Measurements from ENCODE around the gene MGAT4C.
"Not testable (repeated sequence)": the region's sequence is repeated elsewhere in the genome, so short reads cannot be mapped to it uniquely, and the experiment has no call there.

MGAT4C gene

GRCh38 chr12:86122846-86123468 is 133.2 kb downstream of the MGAT4C start:
- DNase-seq = no peak

GRCh38 chr12:86118161-86118560 is 138.0 kb downstream of the MGAT4C start:
- DNase-seq = no peak

- DNase-seq = no peak
Observed at GRCh38 chr12:86117711-86118110, 138.5 kb downstream of the MGAT4C start.

GRCh38 chr12:86104087-86104486 is 152.1 kb downstream of the MGAT4C start:
- DNase-seq = no peak

GRCh38 chr12:86097161-86097560 is 159.0 kb downstream of the MGAT4C start:
- no peak for DNase-seq

- DNase-seq = peak; percentile 33
Observed at GRCh38 chr12:86091681-86092080, 164.5 kb downstream of the MGAT4C start.

GRCh38 chr12:86081843-86082242 is 174.3 kb downstream of the MGAT4C start:
- no peak for DNase-seq

GRCh38 chr12:86059052-86059451 is 197.1 kb downstream of the MGAT4C start:
- not testable (repeated sequence) for DNase-seq

- DNase-seq = peak; percentile 45
Observed at GRCh38 chr12:86057092-86057845, 198.9 kb downstream of the MGAT4C start.

GRCh38 chr12:86052921-86053320 is 203.3 kb downstream of the MGAT4C start:
- no peak for DNase-seq

- DNase-seq = no peak
Observed at GRCh38 chr12:86050010-86050409, 206.2 kb downstream of the MGAT4C start.

GRCh38 chr12:86044396-86044795 is 211.8 kb downstream of the MGAT4C start:
- no peak for DNase-seq

- no peak for DNase-seq
Observed at GRCh38 chr12:86042062-86042461, 214.1 kb downstream of the MGAT4C start.

- peak; percentile 13 for DNase-seq
Observed at GRCh38 chr12:86018361-86018760, 237.8 kb downstream of the MGAT4C start.

GRCh38 chr12:86015026-86015425 is 241.2 kb downstream of the MGAT4C start:
- DNase-seq = no peak

- DNase-seq = no peak
Observed at GRCh38 chr12:86006727-86007126, 249.5 kb downstream of the MGAT4C start.

- DNase-seq = no peak
Observed at GRCh38 chr12:85998074-85998473, 258.1 kb downstream of the MGAT4C start.

GRCh38 chr12:85996280-85996679 is 259.9 kb downstream of the MGAT4C start:
- no peak for DNase-seq

- DNase-seq = no peak
Observed at GRCh38 chr12:85993746-85994145, 262.4 kb downstream of the MGAT4C start.

- no peak for DNase-seq
Observed at GRCh38 chr12:85985996-85986395, 270.2 kb downstream of the MGAT4C start.

- no peak for DNase-seq
Observed at GRCh38 chr12:85983601-85984000, 272.6 kb downstream of the MGAT4C start.

- DNase-seq = no peak
Observed at GRCh38 chr12:85979641-85980040, 276.6 kb downstream of the MGAT4C start.

GRCh38 chr12:85975716-85976115 is 280.5 kb downstream of the MGAT4C start:
- no peak for DNase-seq

GRCh38 chr12:85971800-85972199 is 284.4 kb downstream of the MGAT4C start:
- DNase-seq = no peak

GRCh38 chr12:85968606-85969005 is 287.6 kb downstream of the MGAT4C start:
- no peak for DNase-seq

Measured in eye (tissue), 1 donor.